Measurements from ENCODE around the gene RNF44.
A peak's percentile ranks its signal among the peaks of the same experiment; 100 is the strongest.

Gene RNF44

DNA sequence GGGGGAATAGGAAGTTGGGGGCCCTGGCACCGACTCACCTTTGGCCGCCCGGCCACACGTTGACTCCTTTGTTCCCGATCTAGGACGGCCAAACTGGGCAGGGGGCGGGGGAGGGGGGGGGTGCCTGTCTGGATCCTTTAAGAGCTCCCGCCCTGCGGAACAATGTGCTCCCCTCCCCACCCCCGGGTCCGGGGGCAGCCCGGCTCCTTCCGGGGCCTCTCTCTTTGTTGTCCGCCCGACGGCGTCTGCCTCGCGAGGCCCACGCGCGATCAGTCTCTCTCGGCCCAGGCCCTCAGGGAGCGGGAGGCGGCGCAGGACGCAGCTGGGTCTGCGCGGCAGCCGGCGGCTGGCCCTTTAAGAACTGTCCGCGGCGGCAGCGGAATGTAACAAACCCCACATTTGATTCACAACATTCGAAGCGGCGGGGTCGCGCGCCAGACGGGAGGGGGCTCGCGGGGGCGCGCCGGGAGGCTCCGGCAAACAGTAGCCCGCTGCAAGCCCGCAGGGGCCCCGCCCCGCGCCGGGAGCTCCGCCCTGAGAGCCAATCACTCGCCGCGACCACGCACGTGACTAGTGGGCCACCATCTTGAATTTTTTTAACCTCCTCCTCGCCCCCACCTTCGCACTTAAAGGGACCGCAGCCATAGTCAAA lies at the start of gene RNF44:
Gene RNF44, minus strand, starts transcription at position 501 of the 652 bp plus-strand sequence. CDS start 4,930 bp downstream, outside the sequence.
- peak; percentile 98 to 99 for DNase-seq (ENCODE audit: low read depth in 2 of 2)

DNA sequence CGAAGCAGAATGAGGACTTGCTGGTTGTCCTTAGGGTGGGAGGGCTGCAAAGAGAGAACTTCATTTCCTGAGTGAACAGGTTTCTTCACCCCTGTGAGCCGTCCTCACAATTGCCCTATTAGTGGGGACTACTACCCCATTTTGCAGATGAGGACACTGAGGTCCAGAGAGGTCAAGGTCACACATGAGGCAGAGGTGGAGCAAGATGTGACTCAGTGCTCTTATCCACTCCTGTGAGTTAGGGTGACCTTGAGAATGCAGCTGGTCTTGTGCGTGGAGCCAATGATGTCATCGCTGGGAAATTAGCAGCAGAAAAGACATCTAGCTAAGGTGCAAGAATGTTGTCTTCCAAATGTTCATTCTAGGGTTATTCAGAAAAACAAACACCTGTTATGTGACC lies 45.9 kb upstream of the RNF44 start:
- no peak for DNase-seq (ENCODE audit: low read depth in 2 of 2)

DNA sequence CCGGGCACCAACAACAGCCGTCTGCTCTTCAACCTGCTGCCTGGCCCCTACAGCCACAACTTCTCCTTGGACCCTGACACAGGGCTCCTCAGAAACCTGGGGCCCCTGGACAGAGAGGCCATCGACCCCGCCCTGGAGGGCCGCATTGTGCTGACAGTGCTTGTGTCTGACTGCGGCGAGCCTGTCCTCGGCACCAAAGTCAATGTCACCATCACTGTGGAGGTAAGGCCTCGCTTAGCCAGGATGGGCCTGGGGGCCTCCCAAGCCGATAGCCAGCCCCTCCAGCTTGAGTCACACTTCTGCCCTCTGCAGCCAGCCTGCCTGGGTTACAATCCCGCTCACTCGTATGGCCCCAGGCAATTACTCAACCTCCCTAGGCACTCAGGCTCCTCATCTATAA lies 44.2 kb upstream of the RNF44 start:
- DNase-seq (ENCODE audit: low read depth in 2 of 2) = no peak

DNA sequence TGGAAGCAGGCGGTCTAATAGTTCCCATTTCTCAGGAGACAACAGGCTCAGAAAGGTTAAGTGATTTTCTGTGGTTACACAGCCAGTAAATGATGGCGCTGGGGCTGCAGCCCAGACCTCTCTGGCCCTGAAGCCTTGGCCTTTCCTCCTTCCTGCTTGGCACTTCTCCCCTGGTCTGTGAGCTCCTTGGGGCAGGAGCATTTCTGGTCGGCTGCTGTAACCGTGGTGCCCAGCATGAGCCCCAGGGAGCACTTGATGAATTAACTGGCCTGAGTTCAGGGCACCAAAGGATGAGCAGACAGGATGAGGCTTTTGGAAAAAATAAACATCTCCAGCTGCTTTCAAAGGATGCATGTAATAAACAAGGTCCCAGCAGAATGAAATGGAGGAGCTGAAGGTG lies 42.1 kb upstream of the RNF44 start:
- DNase-seq (ENCODE audit: low read depth in 2 of 2) = no peak

DNA sequence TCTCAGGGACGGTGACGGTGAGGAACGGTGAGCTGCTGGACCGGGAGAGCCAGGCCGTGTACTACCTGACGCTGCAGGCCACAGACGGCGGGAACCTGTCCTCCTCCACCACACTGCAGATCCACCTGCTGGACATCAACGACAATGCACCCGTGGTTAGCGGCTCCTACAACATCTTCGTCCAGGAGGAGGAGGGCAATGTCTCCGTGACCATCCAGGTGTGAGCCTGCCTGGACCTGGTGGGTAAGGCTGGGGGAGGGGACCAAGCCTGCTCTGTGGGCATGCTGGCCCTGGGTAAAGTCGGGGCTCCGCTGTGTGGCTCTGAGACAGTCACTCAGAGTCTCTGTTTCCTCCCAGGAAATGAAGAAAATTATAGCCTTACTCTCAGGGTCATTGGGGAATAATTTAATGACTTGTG lies 41.2 kb upstream of the RNF44 start:
- DNase-seq (ENCODE audit: low read depth in 2 of 2) = peak in 1 of 2 donors; percentile 8

DNA sequence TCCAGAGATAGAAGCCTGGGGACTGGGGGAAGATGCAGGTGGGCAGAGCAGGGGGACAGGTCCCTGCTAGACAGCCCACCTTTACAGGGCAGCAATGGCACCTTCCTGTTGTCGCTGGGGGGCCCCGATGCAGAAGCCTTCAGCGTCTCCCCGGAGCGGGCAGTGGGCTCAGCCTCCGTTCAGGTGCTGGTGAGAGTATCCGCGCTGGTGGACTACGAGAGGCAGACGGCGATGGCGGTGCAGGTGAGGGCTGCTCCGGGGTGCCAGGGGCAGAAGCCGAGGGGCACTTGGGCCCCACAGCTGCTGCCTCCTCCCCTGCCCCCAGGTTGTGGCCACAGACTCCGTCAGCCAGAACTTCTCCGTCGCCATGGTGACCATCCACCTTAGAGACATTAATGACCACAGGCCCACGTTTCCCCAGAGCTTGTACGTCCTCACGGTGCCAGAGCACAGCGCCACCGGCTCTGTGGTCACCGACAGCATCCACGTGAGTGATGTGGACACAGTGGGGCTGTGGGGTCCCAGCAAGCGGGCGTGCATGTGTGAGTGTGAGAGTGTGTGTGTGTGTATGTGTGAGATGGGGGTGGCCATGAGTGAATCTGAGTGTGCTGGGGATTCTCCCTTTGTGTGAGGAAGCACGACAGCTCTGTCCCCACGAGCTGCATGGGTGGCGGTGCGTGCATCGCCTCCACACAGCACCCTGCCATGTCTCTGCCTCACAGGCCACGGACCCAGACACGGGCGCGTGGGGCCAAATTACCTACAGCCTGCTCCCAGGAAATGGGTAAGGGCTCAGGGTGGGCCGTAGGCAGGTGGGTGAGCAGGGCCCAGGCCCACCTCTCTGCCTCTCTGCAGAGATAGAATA lies 40.3 kb upstream of the RNF44 start:
- no peak for DNase-seq (ENCODE audit: low read depth in 2 of 2)

DNA sequence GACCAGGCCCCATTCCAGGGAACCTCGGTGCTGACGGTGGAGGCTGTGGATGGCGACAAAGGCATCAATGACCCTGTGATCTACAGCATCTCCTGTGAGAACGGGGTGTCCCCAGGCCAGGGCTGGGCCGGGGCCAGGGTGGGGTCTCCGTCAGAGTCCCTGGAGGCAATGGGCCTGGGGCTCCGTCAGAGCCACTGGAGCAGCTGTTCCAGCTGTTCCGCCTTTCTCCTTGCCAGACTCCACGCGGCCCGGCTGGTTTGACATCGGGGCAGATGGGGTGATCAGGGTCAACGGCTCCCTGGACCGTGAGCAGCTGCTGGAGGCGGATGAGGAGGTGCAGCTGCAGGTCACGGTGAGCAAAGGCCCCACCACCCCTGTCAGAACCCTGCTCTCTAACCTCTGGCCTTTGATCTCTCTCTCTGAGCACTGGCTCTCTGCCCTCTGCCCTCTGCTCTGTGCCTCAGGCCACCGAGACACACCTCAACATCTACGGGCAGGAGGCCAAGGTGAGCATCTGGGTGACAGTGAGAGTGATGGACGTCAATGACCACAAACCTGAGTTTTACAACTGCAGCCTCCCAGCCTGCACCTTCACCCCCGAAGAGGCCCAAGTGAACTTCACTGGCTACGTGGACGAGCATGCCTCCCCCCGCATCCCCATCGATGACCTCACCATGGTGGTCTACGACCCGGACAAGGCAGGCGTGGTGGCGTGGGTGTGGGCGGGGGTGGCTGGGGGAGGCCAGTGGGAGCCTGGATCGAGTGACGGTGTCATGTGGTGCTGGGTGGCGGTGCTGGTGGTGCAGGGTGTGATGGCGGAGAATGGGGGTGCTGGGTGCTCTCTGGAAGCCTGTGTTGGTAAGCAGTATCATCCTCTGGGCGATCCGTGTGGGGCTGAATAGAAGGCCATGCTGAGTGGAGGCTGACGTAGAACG lies 38.6 kb upstream of the RNF44 start:
- no peak for DNase-seq (ENCODE audit: low read depth in 2 of 2)

DNA sequence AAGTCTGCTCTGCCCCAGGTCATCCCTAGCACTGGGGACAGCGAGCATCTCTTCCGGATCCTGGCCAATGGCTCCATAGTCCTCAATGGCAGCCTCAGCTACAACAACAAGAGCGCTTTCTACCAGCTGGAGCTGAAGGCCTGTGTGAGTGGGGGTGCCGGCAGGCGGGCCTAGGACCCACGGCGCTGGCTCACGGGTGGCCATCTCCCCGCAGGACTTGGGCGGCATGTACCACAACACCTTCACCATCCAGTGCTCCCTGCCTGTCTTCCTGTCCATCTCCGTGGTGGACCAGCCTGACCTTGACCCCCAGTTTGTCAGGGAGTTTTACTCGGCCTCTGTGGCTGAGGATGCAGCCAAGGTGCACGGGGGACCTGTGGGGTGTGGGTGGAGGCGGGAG lies 37.9 kb upstream of the RNF44 start:
- no peak for DNase-seq (ENCODE audit: low read depth in 2 of 2)

DNA sequence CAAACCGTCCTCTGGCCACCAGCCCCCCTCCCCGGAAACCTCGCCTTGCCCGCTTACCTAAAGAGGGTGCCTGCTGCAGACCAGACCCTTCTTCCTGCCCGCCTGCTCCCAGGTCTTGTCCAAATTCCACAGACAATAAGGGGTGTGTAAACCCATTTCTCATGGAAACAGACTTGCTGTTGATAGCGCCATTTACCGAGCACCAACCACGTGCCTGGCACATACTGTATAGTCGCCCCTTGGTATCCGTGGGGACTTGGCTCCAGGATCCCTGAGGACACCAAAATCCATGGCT lies 37.0 kb upstream of the RNF44 start:
- DNase-seq (ENCODE audit: low read depth in 2 of 2) = no peak

DNA sequence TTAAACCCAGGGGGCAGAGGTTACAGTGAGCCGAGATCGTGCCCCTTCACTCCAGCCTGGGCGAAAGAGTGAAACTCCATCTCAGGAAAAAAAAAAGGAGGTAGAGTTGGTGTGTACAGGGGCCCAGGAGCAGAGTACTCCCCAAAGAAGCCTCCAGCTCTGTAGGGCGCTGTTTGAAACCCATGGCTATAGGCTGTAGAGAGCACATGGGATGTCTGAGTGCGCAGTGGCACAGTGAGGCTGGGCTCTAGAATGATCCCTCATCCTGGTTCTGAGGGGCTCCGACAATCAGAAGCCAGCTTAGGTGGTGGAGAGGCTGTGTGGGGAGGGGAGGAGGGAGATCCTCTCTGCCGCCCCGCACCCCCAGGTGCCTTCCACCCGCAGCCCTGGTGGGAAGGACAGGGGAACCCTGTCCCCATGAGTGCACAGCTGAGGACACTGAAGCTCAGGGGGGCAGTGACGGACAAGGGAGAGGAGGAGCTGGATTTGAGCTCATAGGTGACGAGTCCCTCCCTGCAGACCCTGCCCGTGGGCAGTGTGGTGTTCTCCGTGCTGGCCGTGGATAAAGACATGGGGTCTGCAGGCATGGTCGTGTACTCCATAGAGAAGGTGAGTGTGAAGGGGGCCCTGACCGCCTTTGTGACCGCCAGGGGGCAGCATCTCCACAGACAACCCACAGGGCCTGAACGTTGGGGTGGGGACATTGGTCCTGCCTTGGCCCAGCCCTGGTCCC lies 36.5 kb upstream of the RNF44 start:
- DNase-seq (ENCODE audit: low read depth in 2 of 2) = peak; percentile 67 to 69

DNA sequence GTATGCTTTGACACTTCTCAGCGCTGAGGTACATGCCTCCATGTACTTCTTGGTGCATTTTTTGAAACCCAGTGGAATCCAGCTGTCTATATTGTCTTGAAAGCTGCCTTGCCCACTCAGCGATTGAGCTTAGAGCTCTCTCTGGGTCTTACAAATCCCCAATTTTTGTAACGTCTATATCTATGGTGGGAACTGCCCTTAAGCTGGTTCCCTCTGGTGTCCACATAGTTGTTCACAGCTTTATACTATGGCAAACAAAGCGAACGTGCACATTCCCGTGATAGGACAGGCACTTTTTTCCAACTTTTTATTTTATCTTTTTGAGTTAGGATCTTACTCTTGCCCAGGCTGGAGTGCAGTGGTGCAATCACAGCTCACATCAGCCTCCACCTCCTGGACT lies 32.8 kb upstream of the RNF44 start:
- no peak for DNase-seq (ENCODE audit: low read depth in 2 of 2)

DNA sequence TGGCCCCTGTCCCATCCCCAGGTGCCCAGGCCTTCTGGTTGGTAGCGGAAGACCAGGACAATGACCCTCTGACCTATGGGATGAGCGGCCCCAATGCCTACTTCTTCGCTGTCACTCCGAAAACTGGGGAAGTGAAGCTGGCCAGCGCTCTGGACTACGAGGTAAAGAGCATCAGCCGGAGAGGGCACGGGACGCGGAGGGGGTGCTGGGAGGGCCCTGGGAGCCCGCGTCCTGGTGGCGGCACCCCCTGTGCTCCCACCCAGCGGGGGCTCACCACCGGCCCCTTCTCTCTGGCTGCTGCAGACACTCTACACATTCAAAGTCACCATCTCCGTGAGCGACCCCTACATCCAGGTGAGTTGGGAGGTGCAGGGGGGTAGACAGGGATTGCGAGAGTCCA lies 31.5 kb upstream of the RNF44 start:
- DNase-seq (ENCODE audit: low read depth in 2 of 2) = no peak

DNA sequence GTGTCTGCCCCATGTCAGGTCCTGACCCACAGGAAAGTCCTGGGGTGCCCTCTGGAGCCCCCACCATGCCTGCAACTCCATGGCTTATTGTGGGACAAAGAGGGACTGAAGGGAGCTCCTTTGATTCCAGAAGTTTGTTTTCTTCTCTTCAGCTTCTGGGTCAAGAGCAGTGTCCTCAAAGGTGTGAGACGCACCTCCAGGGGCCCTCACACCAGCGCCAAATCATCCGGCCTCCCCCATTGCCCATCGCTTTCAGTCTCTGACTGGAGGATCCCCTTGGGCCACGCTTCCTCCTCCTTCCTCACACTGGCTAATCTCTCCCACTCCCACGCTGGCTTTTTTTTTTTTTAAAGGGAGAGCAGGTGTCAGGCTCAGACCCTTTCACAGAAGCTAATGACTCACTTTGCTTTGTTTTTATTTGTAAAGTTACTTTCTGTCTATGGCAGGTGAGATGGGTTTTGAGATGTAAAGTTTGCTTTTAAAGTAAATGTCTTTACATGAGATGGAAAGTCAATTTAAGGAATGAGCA lies 28.6 kb upstream of the RNF44 start:
- no peak for DNase-seq (ENCODE audit: low read depth in 2 of 2)

DNA sequence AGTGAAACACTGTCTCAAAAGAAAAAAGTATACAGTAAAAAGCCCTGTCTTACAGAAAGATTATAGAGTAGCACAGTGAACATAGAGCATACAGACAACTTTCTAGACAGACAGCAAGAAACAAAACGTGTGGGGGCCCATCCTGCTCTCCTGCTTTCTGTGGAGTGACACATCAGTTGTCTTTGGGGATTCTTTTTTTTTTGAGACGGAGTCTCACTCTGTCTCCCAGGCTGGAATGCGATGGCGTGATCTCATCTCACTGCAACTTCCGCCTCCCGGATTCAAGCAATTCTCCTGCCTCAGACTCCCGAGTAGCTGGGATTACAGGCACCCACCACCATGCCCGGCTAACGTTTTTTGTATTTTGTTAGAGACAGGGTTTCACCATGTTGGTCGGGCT lies 26.8 kb upstream of the RNF44 start:
- DNase-seq (ENCODE audit: low read depth in 2 of 2) = no peak

DNA sequence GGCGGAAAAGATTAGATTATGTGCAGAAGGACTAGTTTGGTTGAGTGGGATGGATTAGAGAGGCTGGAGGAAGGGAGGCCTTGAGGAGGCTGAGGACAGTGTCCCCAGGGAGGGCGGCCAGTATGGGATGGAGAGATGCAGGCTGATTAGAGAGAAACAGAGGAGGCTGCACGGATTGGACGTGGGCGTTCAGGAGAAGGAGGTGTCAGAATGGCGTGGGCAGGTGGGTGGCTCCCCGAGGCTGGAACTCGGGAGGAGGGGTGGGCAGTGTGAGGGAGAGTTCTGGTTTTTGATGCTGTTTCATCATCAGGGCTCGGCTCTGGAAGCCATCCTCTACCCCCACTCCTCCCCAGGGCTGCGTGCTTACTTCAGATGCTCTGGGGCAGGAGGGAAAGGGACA lies 25.0 kb upstream of the RNF44 start:
- DNase-seq (ENCODE audit: low read depth in 2 of 2) = no peak

DNA sequence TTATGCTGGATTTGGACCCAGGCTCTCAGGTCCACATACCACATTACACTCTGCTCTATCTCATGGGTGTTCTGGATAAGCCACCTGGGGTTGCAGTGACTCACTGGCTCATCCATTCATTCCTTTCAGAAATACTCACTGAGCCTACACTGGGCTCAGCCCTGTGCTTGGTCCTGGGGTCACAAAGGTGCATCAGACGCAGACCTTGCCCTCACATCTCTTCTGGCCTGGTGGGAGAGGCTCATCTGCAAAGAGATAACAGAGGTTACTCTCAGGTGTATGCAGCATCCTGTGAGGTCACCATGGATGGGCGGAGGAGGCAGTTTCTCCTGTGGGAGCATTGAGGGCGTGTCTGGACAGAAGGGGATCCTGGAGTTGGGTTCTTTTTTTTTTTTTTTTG lies 24.1 kb upstream of the RNF44 start:
- no peak for DNase-seq (ENCODE audit: low read depth in 2 of 2)

DNA sequence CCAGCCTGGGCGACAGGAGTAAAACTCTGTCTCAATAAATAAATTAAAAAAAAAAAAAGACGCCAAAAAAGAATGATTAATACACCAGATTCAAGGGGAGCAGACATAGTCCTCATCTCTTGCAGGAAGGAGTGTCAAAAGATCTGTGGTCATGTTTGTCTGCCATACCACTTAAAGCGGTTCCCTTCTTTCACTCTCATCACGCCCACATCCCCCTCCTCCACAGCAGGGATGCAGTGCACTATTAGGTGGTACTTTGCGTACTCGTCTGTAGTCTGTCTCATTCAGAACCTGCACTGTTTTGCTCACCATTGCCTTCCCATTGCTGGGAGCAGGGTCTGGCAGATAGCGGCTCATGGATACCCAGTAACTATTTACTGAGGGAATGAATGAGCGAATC lies 23.2 kb upstream of the RNF44 start:
- DNase-seq (ENCODE audit: low read depth in 2 of 2) = no peak

DNA sequence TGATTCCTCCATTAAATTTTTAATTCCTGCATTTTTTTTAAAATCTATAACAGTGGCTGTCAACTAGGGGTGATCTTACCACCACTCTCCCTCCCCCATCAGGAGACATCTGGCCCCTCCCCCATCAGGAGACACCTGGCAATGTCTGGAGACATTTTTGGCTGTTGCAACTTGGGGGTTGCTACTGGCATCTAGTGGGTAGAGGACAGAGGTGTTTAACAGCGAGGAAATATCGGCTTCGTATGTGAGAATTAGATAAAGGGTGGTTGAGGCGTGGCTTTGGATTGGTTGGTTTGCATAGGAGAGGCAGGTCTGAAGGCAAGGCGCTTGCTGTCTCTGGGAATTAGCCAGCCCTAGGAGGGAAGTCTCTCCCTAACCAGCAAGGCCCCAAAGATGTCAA lies 22.5 kb upstream of the RNF44 start:
- no peak for DNase-seq (ENCODE audit: low read depth in 2 of 2)

DNA sequence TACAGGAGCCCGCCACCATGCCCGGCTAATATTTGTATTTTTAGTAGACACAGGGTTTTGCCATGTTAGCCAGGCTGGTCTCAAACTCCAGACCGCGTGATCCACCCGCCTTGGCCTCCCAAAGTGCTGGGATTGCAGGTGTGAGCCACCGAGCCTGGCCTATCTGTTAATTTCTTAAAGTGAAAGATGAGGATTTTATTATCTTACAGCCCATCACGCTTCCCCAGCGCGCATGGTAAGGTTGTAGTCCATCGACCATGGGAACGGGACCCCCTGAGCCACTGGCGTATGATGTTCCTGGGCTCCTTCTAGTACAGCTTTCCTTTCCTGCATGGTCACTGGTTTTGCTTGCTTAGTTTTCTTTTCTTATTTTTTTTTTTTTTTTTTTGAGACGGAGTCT lies 20.6 kb upstream of the RNF44 start:
- no peak for DNase-seq (ENCODE audit: low read depth in 2 of 2)

DNA sequence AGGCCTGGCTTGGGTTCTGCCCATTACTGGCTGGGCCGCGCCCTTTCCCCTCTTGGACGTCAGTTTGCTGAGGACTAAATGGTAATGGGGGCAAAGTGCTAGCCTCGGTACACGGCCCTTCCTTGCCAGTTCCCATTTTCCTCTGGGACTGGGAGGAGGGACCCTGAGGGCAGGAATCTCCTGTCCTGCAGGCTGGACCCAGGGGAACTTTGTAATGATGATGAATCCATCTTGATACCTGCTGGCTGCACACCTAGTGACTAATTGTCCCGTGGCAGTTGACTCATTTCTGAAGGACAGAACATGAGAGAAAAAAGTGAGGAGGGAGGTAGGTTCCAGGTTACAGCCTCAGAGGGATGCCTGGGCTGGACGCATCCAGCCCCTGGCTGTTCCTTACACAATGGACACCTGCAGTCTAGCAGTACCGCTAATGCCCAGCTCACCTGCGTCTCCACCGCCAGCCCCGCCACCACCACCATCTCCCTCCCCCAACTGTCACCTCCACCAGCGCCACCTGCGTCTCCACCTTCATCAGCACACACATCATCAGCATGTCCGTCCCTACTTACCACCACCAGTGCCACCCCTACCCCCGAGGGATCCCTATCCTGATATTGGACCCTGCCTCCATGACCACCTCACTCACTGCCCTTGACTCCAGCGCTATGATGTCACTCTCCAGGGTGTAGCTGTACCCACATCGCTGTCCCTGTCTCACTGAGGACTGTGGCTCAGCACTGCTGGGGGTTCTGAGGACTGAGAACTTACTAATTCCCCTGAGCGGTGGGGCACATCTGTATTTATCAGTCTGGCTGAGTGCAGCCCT lies 16.3 kb upstream of the RNF44 start:
- DNase-seq (ENCODE audit: low read depth in 2 of 2) = no peak

Data from stimulated activated CD8-positive, alpha-beta memory T cell treated with anti-CD3 and anti-CD28 coated beads, Interleukin-2, amount 100 ng/mL, for 48 hours (primary cell).